Keratinocyte (primary cell): ENCODE results near the gene KCNJ15. TPM values are rescaled to one million over a fixed set of nuclear protein-coding genes. Genes with fewer than 3 reads are reported as not detected.

ENCODE experiments used
- DNase-seq: peaks from one replicate; pipeline ENCODE4 v3.0.0-alpha.2; 2011; ENCODE audit warnings: low read depth, missing footprints, low spot score
- FAIRE-seq: peaks from 2 replicates; lab custom pipeline; 2011; peaks lifted over from hg19 to GRCh38; lab: Jason Lieb, UNC
- H2AFZ ChIP-seq: 2 replicates; pipeline ENCODE4 v1.6.0; 2012; ENCODE audit warnings: low read length, control low read depth, inconsistent platforms; ENCODE audit not compliant: control insufficient read depth
- H3K27ac ChIP-seq: 2 replicates; pipeline ENCODE4 v1.5.1; 2011; ENCODE audit warnings: low read length; ENCODE audit not compliant: control insufficient read depth, insufficient read depth
- H3K27me3 ChIP-seq: 3 replicates; pipeline ENCODE4 v1.6.0; 2011; ENCODE audit warnings: low read length; ENCODE audit not compliant: control insufficient read depth, insufficient read depth; ENCODE audit errors: extremely low read depth
- H3K36me3 ChIP-seq, 2 experiments: 2 replicates in 1 of 2; 3 replicates in 1 of 2; pipeline ENCODE4 v1.5.1; 2011; ENCODE audit warnings: low read length in 2 of 2, mild to moderate bottlenecking in 1 of 2; ENCODE audit not compliant: control insufficient read depth in 2 of 2, insufficient read depth in 2 of 2; ENCODE audit errors: extremely low read depth in 1 of 2
- H3K4me1 ChIP-seq: 3 replicates; pipeline ENCODE4 v1.5.1; 2011; ENCODE audit warnings: low read length; ENCODE audit not compliant: control insufficient read depth, insufficient read depth; ENCODE audit errors: extremely low read depth
- H3K4me2 ChIP-seq: 3 replicates; pipeline ENCODE4 v1.6.0; 2011; ENCODE audit warnings: low read depth, low read length; ENCODE audit not compliant: control insufficient read depth, insufficient read depth; ENCODE audit errors: extremely low read depth
- H3K4me3 ChIP-seq, 3 experiments: fragments of 200-600 bp in 1 of 3; sonication (generic) in 1 of 3; 2 replicates in 2 of 3; 3 replicates in 1 of 3; pipeline ENCODE4 v1.5.1; 2011 to 2016; ENCODE audit warnings: low read length in 3 of 3, mild to moderate bottlenecking in 3 of 3, control low read depth in 2 of 3, inconsistent platforms in 1 of 3, low read depth in 1 of 3, mixed read lengths in 1 of 3, mixed run types in 1 of 3, moderate library complexity in 1 of 3; ENCODE audit not compliant: control insufficient read depth in 2 of 3, insufficient read depth in 2 of 3; ENCODE audit errors: extremely low read depth in 1 of 3
- H3K79me2 ChIP-seq: 2 replicates; pipeline ENCODE4 v1.6.0; 2012; ENCODE audit warnings: low read length; ENCODE audit not compliant: control insufficient read depth, insufficient read depth
- H3K9ac ChIP-seq: 3 replicates; pipeline ENCODE4 v1.6.0; 2011; ENCODE audit warnings: low read length; ENCODE audit not compliant: control insufficient read depth, insufficient read depth; ENCODE audit errors: extremely low read depth
- H3K9me1 ChIP-seq: 3 replicates; pipeline ENCODE4 v1.6.0; 2011; ENCODE audit warnings: low read length; ENCODE audit not compliant: control insufficient read depth, insufficient read depth; ENCODE audit errors: extremely low read depth
- H3K9me3 ChIP-seq: 2 replicates; pipeline ENCODE4 v1.5.1; 2012; ENCODE audit warnings: low read depth, low read length; ENCODE audit not compliant: control insufficient read depth
- H4K20me1 ChIP-seq: 3 replicates; pipeline ENCODE4 v1.6.0; 2011; ENCODE audit warnings: low read length; ENCODE audit not compliant: control insufficient read depth, insufficient read depth; ENCODE audit errors: extremely low read depth
- CTCF ChIP-seq, 3 experiments: IDR thresholded peaks in 1 of 3; conservative IDR thresholded peaks in 1 of 3; optimal IDR thresholded peaks in 1 of 3; 2 replicates in 2 of 3; 3 replicates in 1 of 3; pipeline versions ENCODE3 to v1.5.1; 2011; ENCODE audit warnings: low read length in 3 of 3, mild to moderate bottlenecking in 3 of 3, moderate library complexity in 2 of 3, control low read depth in 1 of 3, inconsistent platforms in 1 of 3; ENCODE audit not compliant: insufficient read depth in 2 of 3; ENCODE audit errors: extremely low read depth in 1 of 3
- EZH2 ChIP-seq: IDR thresholded peaks from one replicate; pipeline ENCODE4 v1.6.1; 2012; ENCODE audit warnings: inconsistent platforms, mild to moderate bottlenecking, low read length, moderate library complexity
- dilution Hi-C: fragments of 300-500 bp; cut with MboI; formaldehyde crosslinking; loops from one replicate; pipeline ENCODE4 v1.7.0; 2020; ENCODE audit warnings: low sequenced_read_pairs; ENCODE audit not compliant: extremely low pct_ligation_motif_present
- polyA plus RNA-seq, 5 experiments: library from polyadenylated mRNA; depleted of rRNA in 3 of 5; stranded (reverse) in 3 of 5; stranded (forward) in 1 of 5; unstranded in 1 of 5; fragments of >200 nt; gene quantifications; 1 replicate in 1 of 5; 2 replicates in 3 of 5; 3 replicates in 1 of 5; pipeline versions ENCODE4 v1.2.1 to v1.2.3, GENCODE V29; 2011 to 2012; ENCODE audit warnings: missing spikeins in 2 of 5, low read depth in 1 of 5, low replicate concordance in 1 of 5

Gene KCNJ15
- polyA plus RNA-seq, 1 donor (not counting 4 experiments of a cell fraction or from before 2014, with no cell fraction given): 76.3 TPM

DNA sequence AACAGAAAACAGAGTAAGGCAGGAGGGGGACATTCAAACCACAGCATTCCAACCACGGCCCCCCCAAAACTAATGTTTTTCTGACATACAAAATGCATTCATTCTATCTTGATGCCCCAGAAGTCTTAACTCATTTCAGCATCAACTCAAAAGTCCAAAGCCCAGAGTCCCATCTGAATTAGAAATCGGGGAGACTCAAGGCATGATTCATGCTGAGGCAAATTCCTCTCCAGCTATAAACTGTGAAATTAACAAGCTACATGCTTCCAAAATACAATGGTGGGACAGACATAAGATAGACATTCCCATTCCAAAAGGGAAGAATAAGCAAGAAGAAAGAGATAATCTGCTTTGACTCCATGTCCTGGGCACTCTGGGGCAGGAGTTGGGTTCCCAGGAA, 73.9 kb downstream of the KCNJ15 start:
- FAIRE-seq (no peak), DNase-seq (no peak)
- Histone ChIP-seq H3K9me3 (no peaks in the 10 kb centered on the region), H3K4me2 (no peak overlapping the region), H3K4me1 (no peaks in the 10 kb centered on the region), H3K36me3 (no peaks in the 10 kb centered on the region), H4K20me1 (no peaks in the 10 kb centered on the region), H3K4me3 (no peak overlapping the region), H3K27ac (no peak overlapping the region), H2AFZ (no peak overlapping the region), H3K9ac (no peak overlapping the region), H3K9me1 (no peaks in the 10 kb centered on the region), H3K79me2 (no peaks in the 10 kb centered on the region), H3K27me3 (no peaks in the 10 kb centered on the region)
- TF ChIP-seq EZH2 (no peak), CTCF (optimal IDR thresholded peaks at IDR 0.05 in 1 of 3, IDR thresholded peaks at IDR 0.05 in 1 of 3, conservative IDR thresholded peaks at IDR 0.05 in 1 of 3; ENCODE audit: extremely low read depth in 1 of 3, insufficient read depth in 2 of 3, low read length in 3 of 3) (no peak)
- dilution Hi-C loops: no loop called here

DNA sequence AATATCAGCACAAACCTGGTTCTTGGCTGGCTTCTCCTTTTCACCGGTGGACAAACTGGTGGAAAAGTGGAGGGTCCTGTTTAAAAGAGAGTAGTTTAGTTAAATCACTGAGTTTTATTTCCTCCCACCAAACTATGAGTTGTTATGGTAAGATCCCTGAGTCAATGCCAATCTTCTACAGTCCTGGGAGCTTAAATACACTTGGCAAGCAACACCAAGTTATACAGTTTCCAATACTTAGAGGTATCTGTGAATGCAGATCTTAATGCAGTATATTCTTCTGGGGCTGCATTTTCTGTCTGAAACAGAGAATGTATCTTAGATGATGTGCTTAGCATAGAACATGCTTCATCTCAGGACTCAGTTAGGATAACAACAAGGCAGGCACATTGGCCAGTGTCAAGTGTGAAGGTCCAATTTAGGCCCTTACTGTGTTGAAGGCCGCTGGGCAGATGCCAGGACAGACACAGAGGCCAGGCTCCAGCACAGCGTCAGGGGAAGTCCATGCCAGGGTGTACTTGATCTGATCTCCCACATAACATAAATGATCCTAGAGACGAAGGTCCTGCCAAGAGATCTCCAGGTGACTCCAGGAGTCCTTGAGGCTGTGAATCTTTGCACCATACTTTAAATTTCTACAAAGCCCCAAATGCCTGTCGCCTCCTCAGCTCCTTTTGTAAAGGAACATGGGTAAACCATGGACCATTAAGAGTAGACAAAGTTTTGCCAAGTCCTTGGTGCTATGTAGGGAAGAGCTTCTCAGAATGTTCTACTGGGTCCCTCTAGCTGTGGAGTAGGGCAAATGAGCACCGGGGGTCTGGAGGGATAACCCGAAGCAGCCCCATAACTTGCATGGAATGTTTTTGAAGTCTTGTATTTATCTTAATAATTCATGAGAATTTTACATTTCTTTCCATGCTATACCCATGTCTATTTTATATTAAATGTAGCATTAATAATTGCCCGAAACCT, 76.8 kb downstream of the KCNJ15 start:
- FAIRE-seq (no peak), DNase-seq (no peak)
- no peak overlapping the region for H3K27ac ChIP-seq
- no peaks in the 10 kb centered on the region for H3K9me1 ChIP-seq
- H3K4me1 ChIP-seq: peaks cover 13% of the 10 kb centered on the region
- no peaks in the 10 kb centered on the region for H4K20me1 ChIP-seq
- H3K27me3 ChIP-seq: no peaks in the 10 kb centered on the region
- dilution Hi-C loops: no loop called here
- H3K36me3 ChIP-seq: no peaks in the 10 kb centered on the region
- no peak overlapping the region for H3K4me3 ChIP-seq
- TF ChIP-seq EZH2 (no peak), CTCF (optimal IDR thresholded peaks at IDR 0.05 in 1 of 3, IDR thresholded peaks at IDR 0.05 in 1 of 3, conservative IDR thresholded peaks at IDR 0.05 in 1 of 3; ENCODE audit: extremely low read depth in 1 of 3, insufficient read depth in 2 of 3, low read length in 3 of 3) (peak in 2 of 3 experiments; percentile 13 to 31)
- H3K9me3 ChIP-seq: no peaks in the 10 kb centered on the region
- no peaks in the 10 kb centered on the region for H3K79me2 ChIP-seq
- H3K4me2 ChIP-seq: no peak overlapping the region
- H3K9ac ChIP-seq: no peak overlapping the region
- no peak overlapping the region for H2AFZ ChIP-seq
